HFF-Myc (cell line): Measurements from ENCODE around the gene MCF2L.
"Not testable (repeated sequence)": the region's sequence is repeated elsewhere in the genome, so short reads cannot be mapped to it uniquely, and the experiment has no call there.

ENCODE experiments used
- DNase-seq: peaks from one replicate; pipeline ENCODE4 v3.0.0-alpha.2; 2011; ENCODE audit warnings: low read depth; ENCODE audit errors: extremely low read depth
- H3K4me3 ChIP-seq: replicated peaks from 2 replicates; pipeline ENCODE4 v1.5.1; 2011; ENCODE audit warnings: low read depth, mild to moderate bottlenecking, control low read depth, low read length
- CTCF ChIP-seq: IDR thresholded peaks from 2 replicates; pipeline ENCODE4 v1.5.1; 2012; ENCODE audit warnings: mild to moderate bottlenecking, low read depth, low read length, control low read depth; ENCODE audit errors: missing control alignments

MCF2L gene

GRCh38 chr13:113077953-113078901 lies 109.2 kb downstream of the MCF2L start:
- TF ChIP-seq CTCF = no peak
- DNase-seq = no peak
- H3K4me3 ChIP-seq = no peak overlapping the region

- no peak for TF ChIP-seq CTCF
- no peak overlapping the region for H3K4me3 ChIP-seq
- DNase-seq = no peak
Observed at GRCh38 chr13:113078902-113079780, 110.1 kb downstream of the MCF2L start.

GRCh38 chr13:113079781-113080080 lies 110.7 kb downstream of the MCF2L start:
- not testable (repeated sequence) for DNase-seq, H3K4me3 ChIP-seq

- DNase-seq = no peak
- no peak for TF ChIP-seq CTCF
- no peak overlapping the region for H3K4me3 ChIP-seq
Observed at GRCh38 chr13:113080361-113080831, 111.4 kb downstream of the MCF2L start.

GRCh38 chr13:113080901-113081521 lies 112.0 kb downstream of the MCF2L start:
- H3K4me3 ChIP-seq = no peak overlapping the region
- DNase-seq = no peak
- TF ChIP-seq CTCF = no peak

GRCh38 chr13:113082198-113083021 lies 113.4 kb downstream of the MCF2L start:
- no peak for TF ChIP-seq CTCF
- DNase-seq = no peak
- H3K4me3 ChIP-seq = no peak overlapping the region
